ENCODE data around the gene LRRC63. TPM values are rescaled to one million over a fixed set of nuclear protein-coding genes. Genes with fewer than 3 reads are reported as not detected.

LRRC63 gene
- total and polyA plus RNA-seq, 9 of the 15 experiments (the other 6 are each of a cell fraction or from before 2014, with no cell fraction given) = 0.07 to 0.41 (median 0.24) TPM; not detected in 1

DNA sequence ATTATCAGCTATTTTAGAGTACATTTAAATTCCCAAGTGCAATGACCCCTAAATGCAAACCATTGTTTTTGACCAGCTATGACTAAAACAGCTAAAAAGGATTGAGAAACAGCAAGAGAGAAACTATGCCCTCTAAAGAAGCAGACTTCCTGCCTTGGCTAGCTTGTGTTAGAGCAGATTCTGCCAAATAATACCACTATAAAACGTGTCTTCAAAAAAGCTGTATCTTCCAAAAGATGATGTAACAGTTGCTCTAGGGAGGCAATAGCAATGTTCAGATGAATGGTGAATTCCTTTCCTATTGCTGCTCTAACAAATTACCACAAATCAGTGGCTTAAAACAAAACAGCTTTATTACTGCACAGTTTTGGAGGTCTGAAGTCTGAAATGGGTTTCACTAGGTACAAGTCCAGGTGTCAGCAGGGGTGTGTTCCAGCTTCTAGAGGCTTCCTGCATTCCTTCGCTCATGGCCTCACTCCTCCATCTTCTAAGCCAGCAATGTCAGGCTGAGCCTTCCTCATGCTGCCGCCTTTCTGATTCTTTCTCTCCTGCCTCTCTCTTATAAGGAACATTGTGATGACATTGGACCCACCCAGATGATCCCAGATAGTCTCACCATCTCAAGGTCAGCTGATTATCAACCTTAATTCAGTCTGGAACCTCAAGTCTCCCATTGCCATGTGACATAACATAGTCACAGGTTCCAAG, 84.5 kb downstream of the LRRC63 start (continued):
- TF ChIP-seq KDM5B (IDR thresholded peaks at IDR 0.05; ENCODE audit: insufficient replicate concordance, low read depth, low read length) (no peak), TARDBP (IDR thresholded peaks at IDR 0.05) (no peak), MYC (IDR thresholded peaks at IDR 0.05; ENCODE audit: low read depth, low read length) (no peak), MYC (CRISPR knock-in tag; IDR thresholded peaks at IDR 0.05; ENCODE audit: borderline replicate concordance, low read depth) (peak; percentile 51; the same call in 1 of the 2 replicates), POLR3G (IDR thresholded peaks at IDR 0.05; ENCODE audit: extremely low read depth, insufficient read length, insufficient replicate concordance) (no peak), RB1 (IDR thresholded peaks at IDR 0.05; ENCODE audit: low read depth) (no peak), NFYB (IDR thresholded peaks at IDR 0.05; ENCODE audit: extremely low read depth, insufficient read length) (no peak), ZNF134 (CRISPR knock-in tag; conservative IDR thresholded peaks at IDR 0.05) (no peak)
- TF ChIP-seq, protein P1, sequence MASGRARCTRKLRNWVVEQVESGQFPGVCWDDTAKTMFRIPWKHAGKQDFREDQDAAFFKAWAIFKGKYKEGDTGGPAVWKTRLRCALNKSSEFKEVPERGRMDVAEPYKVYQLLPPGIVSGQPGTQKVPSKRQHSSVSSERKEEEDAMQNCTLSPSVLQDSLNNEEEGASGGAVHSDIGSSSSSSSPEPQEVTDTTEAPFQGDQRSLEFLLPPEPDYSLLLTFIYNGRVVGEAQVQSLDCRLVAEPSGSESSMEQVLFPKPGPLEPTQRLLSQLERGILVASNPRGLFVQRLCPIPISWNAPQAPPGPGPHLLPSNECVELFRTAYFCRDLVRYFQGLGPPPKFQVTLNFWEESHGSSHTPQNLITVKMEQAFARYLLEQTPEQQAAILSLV (tag; IDR thresholded peaks at IDR 0.05) = peak; percentile 88
- TF ChIP-seq, protein P2, sequence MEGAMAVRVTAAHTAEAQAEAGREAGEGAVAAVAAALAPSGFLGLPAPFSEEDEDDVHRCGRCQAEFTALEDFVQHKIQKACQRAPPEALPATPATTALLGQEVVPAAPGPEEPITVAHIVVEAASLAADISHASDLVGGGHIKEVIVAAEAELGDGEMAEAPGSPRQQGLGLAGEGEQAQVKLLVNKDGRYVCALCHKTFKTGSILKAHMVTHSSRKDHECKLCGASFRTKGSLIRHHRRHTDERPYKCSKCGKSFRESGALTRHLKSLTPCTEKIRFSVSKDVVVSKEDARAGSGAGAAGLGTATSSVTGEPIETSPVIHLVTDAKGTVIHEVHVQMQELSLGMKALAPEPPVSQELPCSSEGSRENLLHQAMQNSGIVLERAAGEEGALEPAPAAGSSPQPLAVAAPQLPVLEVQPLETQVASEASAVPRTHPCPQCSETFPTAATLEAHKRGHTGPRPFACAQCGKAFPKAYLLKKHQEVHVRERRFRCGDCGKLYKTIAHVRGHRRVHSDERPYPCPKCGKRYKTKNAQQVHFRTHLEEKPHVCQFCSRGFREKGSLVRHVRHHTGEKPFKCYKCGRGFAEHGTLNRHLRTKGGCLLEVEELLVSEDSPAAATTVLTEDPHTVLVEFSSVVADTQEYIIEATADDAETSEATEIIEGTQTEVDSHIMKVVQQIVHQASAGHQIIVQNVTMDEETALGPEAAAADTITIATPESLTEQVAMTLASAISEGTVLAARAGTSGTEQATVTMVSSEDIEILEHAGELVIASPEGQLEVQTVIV (CRISPR knock-in tag; IDR thresholded peaks at IDR 0.05; ENCODE audit: borderline replicate concordance) = 0 out of 2 replicates have a peak, but pooled peaks have one; percentile 26
- TF ChIP-seq, protein P3, sequence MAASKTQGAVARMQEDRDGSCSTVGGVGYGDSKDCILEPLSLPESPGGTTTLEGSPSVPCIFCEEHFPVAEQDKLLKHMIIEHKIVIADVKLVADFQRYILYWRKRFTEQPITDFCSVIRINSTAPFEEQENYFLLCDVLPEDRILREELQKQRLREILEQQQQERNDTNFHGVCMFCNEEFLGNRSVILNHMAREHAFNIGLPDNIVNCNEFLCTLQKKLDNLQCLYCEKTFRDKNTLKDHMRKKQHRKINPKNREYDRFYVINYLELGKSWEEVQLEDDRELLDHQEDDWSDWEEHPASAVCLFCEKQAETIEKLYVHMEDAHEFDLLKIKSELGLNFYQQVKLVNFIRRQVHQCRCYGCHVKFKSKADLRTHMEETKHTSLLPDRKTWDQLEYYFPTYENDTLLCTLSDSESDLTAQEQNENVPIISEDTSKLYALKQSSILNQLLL (CRISPR knock-in tag; IDR thresholded peaks at IDR 0.05; ENCODE audit: borderline replicate concordance) = no peak

Data from K562 (cell line).